Liver (tissue), 9 donors: ENCODE measurements around the gene ARAP2. TPM values are rescaled to one million over a fixed set of nuclear protein-coding genes. Genes with fewer than 3 reads are reported as not detected.

ENCODE experiments used
- DNase-seq: peaks from one replicate; pipeline ENCODE4 v3.0.0-alpha.2; 2017; ENCODE audit warnings: low spot score
- H3K27ac ChIP-seq, 2 donors: one replicate each; pipeline ENCODE4 v1.7.0; 2013; ENCODE audit warnings: inconsistent platforms in 2 of 2, low read length in 2 of 2, control low read depth in 1 of 2, low read depth in 1 of 2, mild to moderate bottlenecking in 1 of 2
- H3K27me3 ChIP-seq, 4 donors: one replicate each; pipeline versions ENCODE4 v1.6.1 to v1.7.0; 2013; ENCODE audit warnings: low read length in 3 of 4, inconsistent platforms in 1 of 4, mild to moderate bottlenecking in 1 of 4, moderate library complexity in 1 of 4; ENCODE audit not compliant: control insufficient read depth in 4 of 4, insufficient read depth in 4 of 4
- H3K36me3 ChIP-seq, 4 donors: one replicate each; pipeline versions ENCODE4 v1.6.1 to v1.7.0; 2013; ENCODE audit warnings: low read length in 3 of 4, mild to moderate bottlenecking in 3 of 4, low read depth in 1 of 4, moderate library complexity in 1 of 4; ENCODE audit not compliant: control insufficient read depth in 4 of 4, insufficient read depth in 3 of 4
- H3K4me1 ChIP-seq, 4 donors: one replicate each; pipeline versions ENCODE4 v1.6.1 to v1.7.0; 2013; ENCODE audit warnings: low read length in 3 of 4, mild to moderate bottlenecking in 3 of 4, moderate library complexity in 1 of 4; ENCODE audit not compliant: control insufficient read depth in 4 of 4, insufficient read depth in 4 of 4
- H3K4me3 ChIP-seq, 3 donors: one replicate each; pipeline versions ENCODE4 v1.6.1 to v1.7.0; 2013; ENCODE audit warnings: low read length in 3 of 3, control low read depth in 1 of 3, low read depth in 1 of 3, mild to moderate bottlenecking in 1 of 3
- H3K9ac ChIP-seq, 2 donors: one replicate each; pipeline ENCODE4 v1.7.0; 2013; ENCODE audit warnings: low read length in 2 of 2, mild to moderate bottlenecking in 2 of 2, moderate library complexity in 2 of 2, control low read depth in 1 of 2, low read depth in 1 of 2
- H3K9me3 ChIP-seq, 4 donors: one replicate each; pipeline versions ENCODE4 v1.6.1 to v1.7.0; 2013; ENCODE audit warnings: low read length in 3 of 4; ENCODE audit not compliant: control insufficient read depth in 4 of 4
- EGR1 ChIP-seq, 2 donors: IDR thresholded peaks; 2 replicates each; pipeline ENCODE4 v1.6.1; 2016 to 2018; ENCODE audit warnings: antibody characterized with exemption in 2 of 2, low read depth in 2 of 2
- FOXA1 ChIP-seq: IDR thresholded peaks from 2 replicates; pipeline ENCODE4 v1.6.1; 2016; ENCODE audit warnings: antibody characterized with exemption
- FOXA2 ChIP-seq: IDR thresholded peaks from 2 replicates; pipeline ENCODE4 v1.6.1; 2016; ENCODE audit warnings: antibody characterized with exemption
- GABPA ChIP-seq, 2 donors: IDR thresholded peaks in 1 of 2; conservative IDR thresholded peaks in 1 of 2; 2 replicates each; pipeline ENCODE4 v1.6.1; 2016; ENCODE audit warnings: antibody characterized with exemption in 2 of 2, mild to moderate bottlenecking in 1 of 2, moderate library complexity in 1 of 2
- HNF4A ChIP-seq, 2 donors: conservative IDR thresholded peaks; 2 replicates each; pipeline ENCODE4 v1.6.1; 2016; ENCODE audit warnings: antibody characterized with exemption in 2 of 2, mild to moderate bottlenecking in 2 of 2
- HNF4G ChIP-seq: IDR thresholded peaks from 2 replicates; pipeline ENCODE4 v1.6.1; 2016; ENCODE audit warnings: antibody characterized with exemption
- JUND ChIP-seq, 2 donors: IDR thresholded peaks; 2 replicates each; pipeline ENCODE4 v1.6.1; 2016; ENCODE audit warnings: antibody characterized with exemption in 2 of 2
- MAX ChIP-seq: IDR thresholded peaks from 2 replicates; pipeline ENCODE4 v1.6.1; 2016; ENCODE audit warnings: antibody characterized with exemption
- RAD21 ChIP-seq, 2 donors: IDR thresholded peaks; 2 replicates each; pipeline ENCODE4 v1.6.1; 2016; ENCODE audit warnings: antibody characterized with exemption in 2 of 2, mild to moderate bottlenecking in 2 of 2
- RXRA ChIP-seq, 2 donors: IDR thresholded peaks; 2 replicates each; pipeline ENCODE4 v1.6.1; 2017 to 2018; ENCODE audit warnings: antibody characterized with exemption in 2 of 2, mild to moderate bottlenecking in 1 of 2
- SP1 ChIP-seq: IDR thresholded peaks from 2 replicates; pipeline ENCODE4 v1.6.1; 2018; ENCODE audit warnings: antibody characterized with exemption, mild to moderate bottlenecking
- TAF1 ChIP-seq: conservative IDR thresholded peaks from 2 replicates; pipeline ENCODE4 v1.6.1; 2016; ENCODE audit warnings: antibody characterized with exemption, mild to moderate bottlenecking
- YY1 ChIP-seq: IDR thresholded peaks from 2 replicates; pipeline ENCODE4 v1.6.1; 2016; ENCODE audit warnings: antibody characterized with exemption, mild to moderate bottlenecking
- ZBTB33 ChIP-seq: IDR thresholded peaks from 2 replicates; pipeline ENCODE4 v1.6.1; 2016; ENCODE audit warnings: antibody characterized with exemption
- WGBS: extraction: QIAGEN DNeasy Blood & Tissue Kit; methylation state at CpG from one replicate; pipeline ENCODE4 v1.1.7; 2013; 5-methylcytosine and 5-hydroxymethylcytosine counted together
- polyA plus RNA-seq, 2 donors: library from polyadenylated mRNA; stranded (reverse) in 1 of 2; unstranded in 1 of 2; fragments of 200-250 nt in 1 of 2; fragments of >200 nt in 1 of 2; fragmentation: Nextera tagmentation in 1 of 2; extraction: Ambion mirVana in 1 of 2; gene quantifications; one replicate each; pipeline versions ENCODE4 v1.2.1 to v1.2.3, GENCODE V29; 2013 to 2015
- total RNA-seq, 2 donors: library from RNA; depleted of rRNA; stranded (reverse); fragments of >200 nt; gene quantifications; one replicate each; pipeline ENCODE4 v1.2.3, GENCODE V29; 2014
- TF ChIP-seq, protein P1 (sequence below): IDR thresholded peaks from 2 replicates; pipeline ENCODE4 v1.6.1; 2016; ENCODE audit warnings: antibody characterized with exemption
- TF ChIP-seq, protein P2 (sequence below): fragments of 150-350 bp; IDR thresholded peaks from 2 replicates; pipeline ENCODE4 v1.5.1; 2017; ENCODE audit warnings: improper control_type of control experiment, low read depth, low read length; ENCODE audit not compliant: missing input control
- donor health status: healthy.
- donor health status: healthy.
- donor health status: healthy.
- donor health status: healthy.
- donor health status: healthy.

ARAP2 gene
- total and polyA plus RNA-seq, 4 donors, result 1.6 to 23.6 (median 5.4) TPM

DNA sequence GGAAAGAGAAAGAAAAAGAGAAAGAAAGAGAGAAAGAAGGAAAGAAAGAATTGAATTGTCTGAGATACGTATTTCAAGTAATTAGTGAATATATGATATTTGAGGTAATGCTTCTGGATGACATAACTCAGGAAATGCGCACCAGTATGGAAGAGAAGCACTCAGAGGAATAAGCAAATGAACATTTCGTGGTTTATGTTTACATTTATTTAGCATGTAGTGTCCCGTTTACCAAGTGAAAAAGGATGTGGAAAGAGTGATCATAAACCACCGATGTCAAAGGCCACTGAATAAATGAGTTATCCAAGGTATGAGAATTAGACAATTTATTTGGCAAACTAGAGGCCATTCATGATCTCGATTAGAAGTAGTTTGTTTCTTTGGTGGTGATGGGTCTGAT lies 200.4 kb downstream of the ARAP2 start:
- H3K27ac ChIP-seq, result no peak overlapping the region
- TF ChIP-seq FOXA1 (no peak), FOXA2 (no peak), GABPA (IDR thresholded peaks at IDR 0.05 in 1 of 2, conservative IDR thresholded peaks at IDR 0.05 in 1 of 2) (no peak), EGR1 (IDR thresholded peaks at IDR 0.05; ENCODE audit: low read depth in 2 of 2) (no peak), YY1 (no peak), HNF4A (conservative IDR thresholded peaks at IDR 0.05) (no peak), TAF1 (no peak), JUND (IDR thresholded peaks at IDR 0.05) (no peak)
- TF ChIP-seq, protein P1, sequence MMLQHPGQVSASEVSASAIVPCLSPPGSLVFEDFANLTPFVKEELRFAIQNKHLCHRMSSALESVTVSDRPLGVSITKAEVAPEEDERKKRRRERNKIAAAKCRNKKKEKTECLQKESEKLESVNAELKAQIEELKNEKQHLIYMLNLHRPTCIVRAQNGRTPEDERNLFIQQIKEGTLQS, result no peak
- TF ChIP-seq, protein P2, sequence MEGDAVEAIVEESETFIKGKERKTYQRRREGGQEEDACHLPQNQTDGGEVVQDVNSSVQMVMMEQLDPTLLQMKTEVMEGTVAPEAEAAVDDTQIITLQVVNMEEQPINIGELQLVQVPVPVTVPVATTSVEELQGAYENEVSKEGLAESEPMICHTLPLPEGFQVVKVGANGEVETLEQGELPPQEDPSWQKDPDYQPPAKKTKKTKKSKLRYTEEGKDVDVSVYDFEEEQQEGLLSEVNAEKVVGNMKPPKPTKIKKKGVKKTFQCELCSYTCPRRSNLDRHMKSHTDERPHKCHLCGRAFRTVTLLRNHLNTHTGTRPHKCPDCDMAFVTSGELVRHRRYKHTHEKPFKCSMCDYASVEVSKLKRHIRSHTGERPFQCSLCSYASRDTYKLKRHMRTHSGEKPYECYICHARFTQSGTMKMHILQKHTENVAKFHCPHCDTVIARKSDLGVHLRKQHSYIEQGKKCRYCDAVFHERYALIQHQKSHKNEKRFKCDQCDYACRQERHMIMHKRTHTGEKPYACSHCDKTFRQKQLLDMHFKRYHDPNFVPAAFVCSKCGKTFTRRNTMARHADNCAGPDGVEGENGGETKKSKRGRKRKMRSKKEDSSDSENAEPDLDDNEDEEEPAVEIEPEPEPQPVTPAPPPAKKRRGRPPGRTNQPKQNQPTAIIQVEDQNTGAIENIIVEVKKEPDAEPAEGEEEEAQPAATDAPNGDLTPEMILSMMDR, result no peak
- H3K4me3 ChIP-seq, result no peak overlapping the region
- H3K36me3 ChIP-seq, result no peaks in the 10 kb centered on the region
- no peaks in the 10 kb centered on the region for H3K9me3 ChIP-seq
- no peak for DNase-seq
- H3K27me3 ChIP-seq, result no peaks in the 10 kb centered on the region
- WGBS, result 93% methylated on average over 6 of the region's 6 CpGs
- H3K4me1 ChIP-seq, result no peaks in the 10 kb centered on the region
- H3K9ac ChIP-seq, result no peak overlapping the region

DNA sequence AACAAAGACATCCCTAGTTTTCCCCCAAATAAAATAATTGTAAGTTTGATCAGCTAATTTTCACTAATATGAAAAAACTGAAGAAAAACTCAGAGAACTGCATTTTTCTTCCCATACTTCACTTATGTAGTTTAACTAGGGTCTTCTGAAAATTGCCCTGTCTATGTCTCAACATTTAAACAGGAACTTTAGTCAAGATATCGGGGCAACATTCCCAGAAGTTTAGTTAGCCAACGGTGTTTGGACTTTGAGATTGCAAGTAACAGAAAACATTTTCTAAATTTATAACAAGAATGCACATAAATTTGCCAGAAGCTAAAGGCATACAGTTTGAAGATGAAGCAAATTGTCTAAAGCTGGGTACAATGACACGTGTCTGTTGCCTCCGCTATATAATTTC lies 201.1 kb downstream of the ARAP2 start:
- Histone ChIP-seq H3K9me3 (no peaks in the 10 kb centered on the region), H3K4me1 (no peaks in the 10 kb centered on the region), H3K27me3 (no peaks in the 10 kb centered on the region), H3K36me3 (no peaks in the 10 kb centered on the region), H3K9ac (no peak overlapping the region), H3K27ac (no peak overlapping the region), H3K4me3 (no peak overlapping the region)
- no peak for DNase-seq
- TF ChIP-seq SP1 (no peak), HNF4A (conservative IDR thresholded peaks at IDR 0.05) (peak; percentile 51 to 62)
- WGBS, result 64% methylated on average over 4 of the region's 4 CpGs

DNA sequence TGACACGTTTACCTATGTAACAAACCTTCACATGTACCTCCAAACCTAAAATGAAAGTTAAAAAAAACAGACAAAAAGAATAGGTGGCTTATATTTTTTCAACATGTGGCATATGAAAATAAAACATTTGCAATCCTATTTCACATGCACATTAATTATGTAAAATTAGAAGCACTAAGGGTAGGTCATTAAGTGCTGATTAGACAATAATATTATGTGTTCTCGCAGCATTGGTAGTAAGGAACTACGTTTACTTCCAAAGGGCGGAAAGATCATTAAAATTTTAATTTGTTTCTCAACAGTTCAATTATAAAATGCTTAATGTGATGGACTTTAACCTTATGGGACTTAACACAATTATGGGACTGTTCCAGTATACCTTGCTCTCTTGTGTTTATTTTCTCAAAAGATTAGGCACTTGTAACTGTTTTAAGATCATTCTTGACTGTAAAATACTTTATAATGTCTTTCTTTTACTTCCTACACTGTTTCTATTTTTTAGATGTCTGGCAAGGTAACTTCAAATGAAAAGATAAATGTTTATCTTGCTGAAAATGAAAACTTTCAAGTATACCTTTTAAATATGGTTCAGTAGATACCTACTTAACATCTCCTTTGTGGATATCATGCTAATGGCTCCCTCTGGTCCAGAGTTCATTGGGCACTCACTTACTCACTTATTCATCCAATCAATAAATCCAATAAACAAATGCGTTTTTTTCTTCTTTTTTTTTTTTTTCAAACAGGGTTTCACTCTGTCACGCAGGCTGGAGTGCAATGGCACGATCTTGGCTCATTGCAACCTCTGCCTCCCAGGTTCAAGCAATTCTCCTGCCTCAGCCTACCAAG lies 202.0 kb downstream of the ARAP2 start:
- WGBS, result 62% methylated on average over 7 of the region's 7 CpGs
- Histone ChIP-seq H3K27me3 (no peaks in the 10 kb centered on the region), H3K4me1 (no peaks in the 10 kb centered on the region), H3K4me3 (no peak overlapping the region), H3K36me3 (no peaks in the 10 kb centered on the region), H3K9ac (no peak overlapping the region), H3K27ac (no peak overlapping the region), H3K9me3 (no peaks in the 10 kb centered on the region)
- DNase-seq, result no peak
- TF ChIP-seq FOXA2, result no peak
- no peak for TF ChIP-seq RAD21 (IDR thresholded peaks at IDR 0.05)
- TF ChIP-seq GABPA (IDR thresholded peaks at IDR 0.05 in 1 of 2, conservative IDR thresholded peaks at IDR 0.05 in 1 of 2), result no peak
- TF ChIP-seq, protein P2, result no peak
- peak; percentile 30 to 41 for TF ChIP-seq HNF4A (conservative IDR thresholded peaks at IDR 0.05)
- TF ChIP-seq YY1, result peak; percentile 42
- TF ChIP-seq, protein P1, result no peak
- TF ChIP-seq JUND (IDR thresholded peaks at IDR 0.05), result no peak
- no peak for TF ChIP-seq EGR1 (IDR thresholded peaks at IDR 0.05; ENCODE audit: low read depth in 2 of 2)
- no peak for TF ChIP-seq SP1
- no peak for TF ChIP-seq ZBTB33
- no peak for TF ChIP-seq HNF4G
- TF ChIP-seq TAF1, result no peak
- peak in 1 of 2 donors; percentile 14 for TF ChIP-seq RXRA (IDR thresholded peaks at IDR 0.05)
- TF ChIP-seq MAX, result no peak
